SU-DHL-6 (cell line): ENCODE results near the gene ASB16.
A peak's percentile ranks its signal among the peaks of the same experiment; 100 is the strongest.

ENCODE experiments used
- H2AFZ ChIP-seq: fragments of 200-600 bp; sonication (generic); 2 replicates; pipeline ENCODE4 v1.6.1; 2014; ENCODE audit warnings: low read depth, mild to moderate bottlenecking, moderate library complexity, mixed read lengths, antibody characterized with exemption, low read length; ENCODE audit not compliant: severe bottlenecking
- H3F3A ChIP-seq: fragments of 200-600 bp; shearing (Covaris generic); 2 replicates; pipeline ENCODE4 v1.6.0; 2016; ENCODE audit warnings: antibody characterized with exemption, mild to moderate bottlenecking; ENCODE audit not compliant: insufficient read depth
- H3K27ac ChIP-seq: fragments of 200-600 bp; sonication (generic); 2 replicates; pipeline ENCODE4 v1.5.1; 2016; ENCODE audit warnings: low read depth, mild to moderate bottlenecking, low read length, moderate library complexity, mixed read lengths
- H3K27me3 ChIP-seq: fragments of 200-600 bp; sonication (generic), shearing (Covaris generic); 2 replicates; pipeline ENCODE4 v1.6.0; 2014; ENCODE audit warnings: mild to moderate bottlenecking, low read length
- H3K36me3 ChIP-seq: fragments of 200-600 bp; sonication (generic); 2 replicates; pipeline ENCODE4 v1.6.1; 2014; ENCODE audit warnings: mild to moderate bottlenecking, low read length, mixed read lengths
- H3K4me2 ChIP-seq: fragments of 300-600, 200-600 bp; shearing (Covaris generic), sonication (generic); 2 replicates; pipeline ENCODE4 v1.6.0; 2014; ENCODE audit warnings: low read length, low read depth, mild to moderate bottlenecking; ENCODE audit not compliant: poor library complexity, severe bottlenecking
- H3K4me3 ChIP-seq: fragments of 200-600 bp; sonication (generic); 2 replicates; pipeline ENCODE4 v1.5.1; 2014; ENCODE audit warnings: antibody characterized with exemption, low read length, mild to moderate bottlenecking, mixed read lengths; ENCODE audit not compliant: insufficient read depth, poor library complexity, severe bottlenecking
- H3K79me2 ChIP-seq: fragments of 200-600 bp; sonication (generic); 2 replicates; pipeline ENCODE4 v1.6.1; 2014; ENCODE audit warnings: mild to moderate bottlenecking, low read length, moderate library complexity; ENCODE audit not compliant: insufficient read depth
- H3K9ac ChIP-seq: fragments of 200-600 bp; sonication (generic); 2 replicates; pipeline ENCODE4 v1.7.0; 2014; ENCODE audit warnings: mild to moderate bottlenecking, low read length
- H3K9me2 ChIP-seq: fragments of 200-600 bp; sonication (generic); replicated peaks from 2 replicates; pipeline ENCODE4 v1.6.1; 2014; ENCODE audit warnings: low read length; ENCODE audit not compliant: insufficient read depth
- H3K9me3 ChIP-seq: fragments of 200-600 bp; sonication (generic); 2 replicates; pipeline ENCODE4 v1.6.1; 2014; ENCODE audit warnings: low read length, mixed read lengths; ENCODE audit not compliant: insufficient read depth
- H4K20me1 ChIP-seq: fragments of 200-600 bp; sonication (generic); 2 replicates; pipeline ENCODE4 v1.6.1; 2014; ENCODE audit warnings: low read depth, mild to moderate bottlenecking, antibody characterized with exemption, low read length, moderate library complexity, mixed read lengths
- EZH2phosphoT487 ChIP-seq: fragments of 200-600 bp; sonication (generic), shearing (Covaris generic); conservative IDR thresholded peaks from 2 replicates; pipeline ENCODE4 v1.6.1; 2018; ENCODE audit warnings: mild to moderate bottlenecking, antibody characterized with exemption, low read length, moderate library complexity, mixed read lengths
- TF ChIP-seq, protein P1 (sequence below): fragments of 200-600 bp; sonication (generic); IDR thresholded peaks from one replicate; pipeline ENCODE4 v1.5.1; 2017; ENCODE audit warnings: antibody characterized with exemption, mild to moderate bottlenecking, low read length, moderate library complexity; ENCODE audit not compliant: insufficient read depth, poor library complexity, severe bottlenecking

Gene ASB16

DNA sequence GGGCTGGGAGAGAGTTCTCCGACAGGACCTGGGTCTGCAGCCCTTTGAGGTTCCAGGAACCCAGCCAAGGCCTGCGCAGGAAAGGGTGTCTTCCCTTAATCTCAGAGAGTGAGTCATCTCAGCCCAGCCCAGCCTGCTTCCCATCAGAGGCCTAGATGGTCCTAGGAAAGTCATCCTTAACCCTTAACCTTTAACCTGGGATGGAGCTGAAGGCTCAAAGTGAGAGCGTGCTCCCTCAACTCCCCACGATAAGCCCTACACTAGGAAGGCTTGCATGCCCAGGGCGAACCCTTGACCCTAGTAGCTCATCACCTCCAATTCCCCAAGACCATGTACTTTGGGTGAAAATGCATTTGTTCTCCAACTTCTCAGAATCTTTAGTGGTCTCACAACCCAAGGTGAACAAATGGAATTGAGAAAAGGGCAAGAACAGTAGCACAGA, 34.0 kb downstream of the ASB16 start:
- Histone ChIP-seq H3K9me3 (no peaks in the 10 kb centered on the region), H3K4me3 (no peak overlapping the region), H3K79me2 (peaks cover under 1% of the 10 kb centered on the region; the same call in 1 of the 2 replicates), H2AFZ (no peak overlapping the region), H3K27me3 (no peaks in the 10 kb centered on the region), H3K9me2 (no peaks in the 10 kb centered on the region), H4K20me1 (no peaks in the 10 kb centered on the region), H3F3A (peaks cover 34% of the 10 kb centered on the region), H3K4me2 (no peak overlapping the region), H3K9ac (no peak overlapping the region), H3K27ac (peak overlapping the region; percentile 19; the same call in 1 of the 2 replicates), H3K36me3 (peaks cover 8% of the 10 kb centered on the region; the same call in 1 of the 2 replicates)
- TF ChIP-seq, protein P1, sequence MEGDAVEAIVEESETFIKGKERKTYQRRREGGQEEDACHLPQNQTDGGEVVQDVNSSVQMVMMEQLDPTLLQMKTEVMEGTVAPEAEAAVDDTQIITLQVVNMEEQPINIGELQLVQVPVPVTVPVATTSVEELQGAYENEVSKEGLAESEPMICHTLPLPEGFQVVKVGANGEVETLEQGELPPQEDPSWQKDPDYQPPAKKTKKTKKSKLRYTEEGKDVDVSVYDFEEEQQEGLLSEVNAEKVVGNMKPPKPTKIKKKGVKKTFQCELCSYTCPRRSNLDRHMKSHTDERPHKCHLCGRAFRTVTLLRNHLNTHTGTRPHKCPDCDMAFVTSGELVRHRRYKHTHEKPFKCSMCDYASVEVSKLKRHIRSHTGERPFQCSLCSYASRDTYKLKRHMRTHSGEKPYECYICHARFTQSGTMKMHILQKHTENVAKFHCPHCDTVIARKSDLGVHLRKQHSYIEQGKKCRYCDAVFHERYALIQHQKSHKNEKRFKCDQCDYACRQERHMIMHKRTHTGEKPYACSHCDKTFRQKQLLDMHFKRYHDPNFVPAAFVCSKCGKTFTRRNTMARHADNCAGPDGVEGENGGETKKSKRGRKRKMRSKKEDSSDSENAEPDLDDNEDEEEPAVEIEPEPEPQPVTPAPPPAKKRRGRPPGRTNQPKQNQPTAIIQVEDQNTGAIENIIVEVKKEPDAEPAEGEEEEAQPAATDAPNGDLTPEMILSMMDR = no peak
- TF ChIP-seq EZH2phosphoT487 = no peak

DNA sequence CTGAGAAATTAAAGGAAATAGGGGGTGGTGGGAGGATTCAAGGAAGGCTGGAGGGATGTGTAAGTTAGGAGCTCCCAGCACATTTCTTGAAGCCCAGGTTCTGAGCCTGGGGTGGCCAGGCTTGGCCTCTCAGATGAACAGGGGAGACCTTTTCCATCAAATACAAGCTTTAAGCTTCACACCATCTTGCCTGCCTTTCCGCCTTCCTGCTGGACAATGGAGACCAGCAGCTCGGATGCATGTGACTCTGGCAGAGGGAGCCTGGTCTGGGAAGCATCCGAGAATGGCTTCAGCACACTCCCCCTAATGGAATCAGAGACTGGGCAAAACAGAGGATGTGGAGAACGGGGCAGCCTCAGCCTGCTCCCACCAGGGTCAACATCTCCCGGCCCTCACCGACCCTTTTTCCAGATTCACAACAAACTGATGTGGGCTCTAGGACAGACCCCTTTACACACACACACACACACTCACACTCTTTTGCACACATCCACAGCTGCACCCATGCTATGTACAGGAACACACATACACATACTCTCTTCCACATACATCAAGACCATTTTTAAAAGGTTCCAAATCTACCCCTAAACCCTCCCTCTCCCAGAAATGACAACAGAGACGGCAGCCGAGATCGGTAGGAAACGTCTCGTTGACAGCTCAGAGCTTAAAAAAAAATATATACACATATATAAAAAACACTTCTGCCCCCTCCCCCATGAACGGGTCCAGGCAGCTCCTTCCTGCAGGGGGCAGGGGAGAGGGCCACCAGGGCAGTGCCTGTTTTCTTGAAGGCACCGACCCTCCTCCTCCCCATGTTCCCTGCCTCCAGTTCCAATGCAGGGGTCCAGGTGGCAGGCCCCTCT, 35.7 kb downstream of the ASB16 start:
- Histone ChIP-seq H4K20me1 (no peaks in the 10 kb centered on the region), H2AFZ (no peak overlapping the region), H3K27ac (no peak overlapping the region), H3F3A (peaks cover 32% of the 10 kb centered on the region), H3K9me3 (no peaks in the 10 kb centered on the region), H3K4me2 (no peak overlapping the region), H3K9ac (no peak overlapping the region), H3K79me2 (peaks cover 7% of the 10 kb centered on the region; the same call in 1 of the 2 replicates), H3K36me3 (peaks cover 11% of the 10 kb centered on the region; the same call in 1 of the 2 replicates), H3K4me3 (no peak overlapping the region), H3K27me3 (no peaks in the 10 kb centered on the region), H3K9me2 (no peaks in the 10 kb centered on the region)
- TF ChIP-seq EZH2phosphoT487 = no peak
- TF ChIP-seq, protein P1 = peak; percentile 14

DNA sequence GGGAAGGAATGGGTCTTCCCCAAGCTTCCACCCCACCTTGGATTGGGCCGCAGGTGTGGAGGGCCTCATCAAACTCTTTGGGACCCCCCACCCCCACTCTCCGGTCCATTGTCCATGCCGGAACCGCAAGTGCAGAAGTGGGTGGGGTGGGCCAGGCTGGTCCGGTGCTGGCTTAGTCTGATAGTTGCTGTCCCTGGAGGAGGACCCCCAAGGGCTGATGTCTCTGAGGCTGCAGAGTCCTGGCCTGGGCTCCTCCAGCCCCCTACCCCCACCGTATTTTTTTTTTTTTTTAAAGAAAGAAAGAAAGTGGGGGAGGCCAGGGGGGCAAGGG, 36.3 kb downstream of the ASB16 start:
- no peaks in the 10 kb centered on the region for H3K27me3 ChIP-seq
- H2AFZ ChIP-seq = no peak overlapping the region
- no peaks in the 10 kb centered on the region for H3K9me3 ChIP-seq
- H4K20me1 ChIP-seq = no peaks in the 10 kb centered on the region
- TF ChIP-seq, protein P1 = no peak
- no peak for TF ChIP-seq EZH2phosphoT487
- H3K9me2 ChIP-seq = no peaks in the 10 kb centered on the region
- no peak overlapping the region for H3K4me3 ChIP-seq
- no peak overlapping the region for H3K27ac ChIP-seq
- H3K4me2 ChIP-seq = no peak overlapping the region
- no peak overlapping the region for H3K9ac ChIP-seq
- peaks cover 11% of the 10 kb centered on the region; the same call in 1 of the 2 replicates for H3K36me3 ChIP-seq
- peaks cover 31% of the 10 kb centered on the region for H3F3A ChIP-seq
- peaks cover 7% of the 10 kb centered on the region; the same call in 1 of the 2 replicates for H3K79me2 ChIP-seq
